ENCODE results near the gene MIA. TPM values are rescaled to one million over a fixed set of nuclear protein-coding genes. Genes with fewer than 3 reads are reported as not detected.

Gene MIA
- total RNA-seq, 1 donor = not detected

- no peak for TF ChIP-seq CTCF (IDR thresholded peaks at IDR 0.05; ENCODE audit: insufficient read depth, low read length)
- no peak for DNase-seq (ENCODE audit: low read depth)
- no peak overlapping the region for H3K4me3 ChIP-seq (ENCODE audit: low read depth, low read length)
These were observed 28.8 kb downstream of the MIA start for GRCh38 chr19:40803857-40804782.

- no peak overlapping the region for H3K4me3 ChIP-seq (ENCODE audit: low read depth, low read length)
These were observed 29.5 kb downstream of the MIA start for GRCh38 chr19:40804783-40805242.

GRCh38 chr19:40805258-40805868 is 30.0 kb downstream of the MIA start:
- no peak for TF ChIP-seq CTCF (IDR thresholded peaks at IDR 0.05; ENCODE audit: insufficient read depth, low read length)
- H3K4me3 ChIP-seq (ENCODE audit: low read depth, low read length) = no peak overlapping the region
- DNase-seq (ENCODE audit: low read depth) = no peak

More at GRCh38 chr19:40804783-40805242, 29.5 kb downstream of the MIA start:
- TF ChIP-seq CTCF (IDR thresholded peaks at IDR 0.05; ENCODE audit: insufficient read depth, low read length) = no peak
- DNase-seq (ENCODE audit: low read depth) = no peak

- DNase-seq (ENCODE audit: low read depth) = peak; percentile 94
- H3K4me3 ChIP-seq (ENCODE audit: low read depth, low read length) = peak overlapping the region; percentile 22
These were observed 31.3 kb downstream of the MIA start for GRCh38 chr19:40806423-40807146.

GRCh38 chr19:40807147-40808020 is 32.1 kb downstream of the MIA start:
- no peak overlapping the region for H3K4me3 ChIP-seq (ENCODE audit: low read depth, low read length)
- peak; percentile 37 for TF ChIP-seq CTCF (IDR thresholded peaks at IDR 0.05; ENCODE audit: insufficient read depth, low read length)
- no peak for DNase-seq (ENCODE audit: low read depth)

More at GRCh38 chr19:40806423-40807146, 31.3 kb downstream of the MIA start:
- peak; percentile 92 for TF ChIP-seq CTCF (IDR thresholded peaks at IDR 0.05; ENCODE audit: insufficient read depth, low read length)

GRCh38 chr19:40808021-40808325 is 32.7 kb downstream of the MIA start:
- TF ChIP-seq CTCF (IDR thresholded peaks at IDR 0.05; ENCODE audit: insufficient read depth, low read length) = no peak
- no peak overlapping the region for H3K4me3 ChIP-seq (ENCODE audit: low read depth, low read length)
- DNase-seq (ENCODE audit: low read depth) = no peak

All from fibroblast of the aortic adventitia (primary cell).